Suprapubic skin (tissue), 4 donors: ENCODE results near the gene SMCO4. TPM values are rescaled to one million over a fixed set of nuclear protein-coding genes. Genes with fewer than 3 reads are reported as not detected.
"Not testable (repeated sequence)": the region's sequence is repeated elsewhere in the genome, so short reads cannot be mapped to it uniquely, and the experiment has no call there.

Source experiments
- DNase-seq, 2 donors: peaks; one replicate each; pipeline ENCODE4 v3.0.0-alpha.2; 2019; ENCODE audit warnings: low spot score in 2 of 2
- H3K27ac ChIP-seq: fragments of 200-600 bp; sonication (generic); one replicate; pipeline ENCODE4 v1.5.1; 2019
- H3K27me3 ChIP-seq: fragments of 200-600 bp; sonication (generic); one replicate; pipeline ENCODE4 v1.5.1; 2019
- H3K36me3 ChIP-seq: fragments of 200-600 bp; sonication (generic); one replicate; pipeline ENCODE4 v1.5.1; 2019
- H3K4me1 ChIP-seq: fragments of 200-600 bp; sonication (generic); one replicate; pipeline ENCODE4 v1.5.1; 2019
- H3K4me3 ChIP-seq: fragments of 200-600 bp; sonication (generic); one replicate; pipeline ENCODE4 v1.5.1; 2019; ENCODE audit warnings: mild to moderate bottlenecking
- H3K9me3 ChIP-seq: fragments of 200-600 bp; sonication (generic); one replicate; pipeline ENCODE4 v1.5.1; 2019
- CTCF ChIP-seq, 2 donors: fragments of 200-600 bp in 1 of 2; fragments of 450-650 bp in 1 of 2; sonication (generic) in 1 of 2; IDR thresholded peaks; one replicate each; pipeline ENCODE4 v1.5.1; 2016 to 2019; ENCODE audit warnings: antibody characterized with exemption in 2 of 2, mild to moderate bottlenecking in 1 of 2, moderate library complexity in 1 of 2
- EP300 ChIP-seq: sonication (generic); formaldehyde crosslinking; IDR thresholded peaks from one replicate; pipeline ENCODE4 v1.6.1; 2017; ENCODE audit warnings: antibody characterized with exemption
- POLR2A ChIP-seq, 2 donors: fragments of 450-650 bp; IDR thresholded peaks; one replicate each; pipeline ENCODE4 v1.6.1; 2017; ENCODE audit warnings: antibody characterized with exemption in 2 of 2, mild to moderate bottlenecking in 2 of 2, moderate library complexity in 2 of 2
- POLR2AphosphoS5 ChIP-seq, 3 donors: sonication (generic); formaldehyde crosslinking; IDR thresholded peaks; one replicate each; pipeline ENCODE4 v1.6.1; 2017; ENCODE audit warnings: antibody characterized with exemption in 3 of 3
- WGBS: methylation state at CpG from one replicate; pipeline ENCODE4 v1.1.5; 2018; 5-methylcytosine and 5-hydroxymethylcytosine counted together
- total RNA-seq, 4 donors: library from RNA; depleted of rRNA; stranded (reverse); fragments of >200 nt; gene quantifications; one replicate each; pipeline ENCODE4 v1.1.0, GENCODE V29; 2016

SMCO4 gene
- total RNA-seq, 4 donors from 2014 or later: 12.1 to 53.1 (median 26.9) TPM

- Histone ChIP-seq H3K27me3 (no peaks in the 10 kb centered on the region), H3K4me1 (peaks cover 57% of the 10 kb centered on the region), H3K36me3 (no peaks in the 10 kb centered on the region), H3K9me3 (no peaks in the 10 kb centered on the region), H3K4me3 (no peak overlapping the region), H3K27ac (no peak overlapping the region)
- no peak for DNase-seq
- no peak for TF ChIP-seq POLR2A (IDR thresholded peaks at IDR 0.05)
- TF ChIP-seq POLR2AphosphoS5 (IDR thresholded peaks at IDR 0.05): no peak
- TF ChIP-seq CTCF (IDR thresholded peaks at IDR 0.05): no peak
- no peak for TF ChIP-seq EP300
- 68% methylated on average over 4 of the region's 4 CpGs for WGBS
Observed at GRCh38 chr11:93540337-93540736, 2.9 kb downstream of the SMCO4 start.

GRCh38 chr11:93537767-93538261 lies 5.4 kb downstream of the SMCO4 start:
- Histone ChIP-seq H3K27me3 (no peaks in the 10 kb centered on the region), H3K27ac (peak overlapping the region; percentile 53), H3K4me1 (peaks cover 48% of the 10 kb centered on the region), H3K4me3 (no peak overlapping the region), H3K36me3 (no peaks in the 10 kb centered on the region), H3K9me3 (no peaks in the 10 kb centered on the region)
- 35% methylated on average over 10 of the region's 14 CpGs for WGBS
- DNase-seq: no peak
- no peak for TF ChIP-seq CTCF (IDR thresholded peaks at IDR 0.05)
- TF ChIP-seq POLR2AphosphoS5 (IDR thresholded peaks at IDR 0.05): no peak
- TF ChIP-seq EP300: no peak
- TF ChIP-seq POLR2A (IDR thresholded peaks at IDR 0.05): no peak

GRCh38 chr11:93537049-93537448 lies 6.1 kb downstream of the SMCO4 start:
- 17% methylated on average over 5 of the region's 5 CpGs for WGBS
- no peaks in the 10 kb centered on the region for H3K9me3 ChIP-seq
- no peak for TF ChIP-seq POLR2AphosphoS5 (IDR thresholded peaks at IDR 0.05)
- TF ChIP-seq EP300: no peak
- TF ChIP-seq CTCF (IDR thresholded peaks at IDR 0.05): no peak
- no peak for TF ChIP-seq POLR2A (IDR thresholded peaks at IDR 0.05)
- H3K4me3 ChIP-seq: no peak overlapping the region
- no peaks in the 10 kb centered on the region for H3K27me3 ChIP-seq
- H3K27ac ChIP-seq: peak overlapping the region; percentile 53
- no peaks in the 10 kb centered on the region for H3K36me3 ChIP-seq
- peaks cover 41% of the 10 kb centered on the region for H3K4me1 ChIP-seq
- no peak for DNase-seq

- Histone ChIP-seq H3K27ac (no peak overlapping the region), H3K9me3 (no peaks in the 10 kb centered on the region), H3K36me3 (no peaks in the 10 kb centered on the region), H3K4me1 (peaks cover 37% of the 10 kb centered on the region), H3K27me3 (no peaks in the 10 kb centered on the region), H3K4me3 (no peak overlapping the region)
- WGBS: 68% methylated on average over 2 of the region's 2 CpGs
- TF ChIP-seq EP300: no peak
- TF ChIP-seq CTCF (IDR thresholded peaks at IDR 0.05): no peak
- no peak for TF ChIP-seq POLR2AphosphoS5 (IDR thresholded peaks at IDR 0.05)
- TF ChIP-seq POLR2A (IDR thresholded peaks at IDR 0.05): no peak
- DNase-seq: no peak
Observed at GRCh38 chr11:93536101-93536861, 6.9 kb downstream of the SMCO4 start.

- H3K27me3 ChIP-seq, DNase-seq, H3K4me3 ChIP-seq, H3K36me3 ChIP-seq, H3K27ac ChIP-seq, H3K9me3 ChIP-seq: not testable (repeated sequence)
- H3K4me1 ChIP-seq: peaks cover 37% of the 10 kb centered on the region
- WGBS: 79% methylated on average over 2 of the region's 2 CpGs
Observed at GRCh38 chr11:93535578-93535977, 7.6 kb downstream of the SMCO4 start.
